Prostate gland (tissue), 2 donors: ENCODE measurements around the gene ANLN. TPM values are rescaled to one million over a fixed set of nuclear protein-coding genes. Genes with fewer than 3 reads are reported as not detected.

Source experiments
- DNase-seq: peaks from one replicate; pipeline ENCODE4 v3.0.0-alpha.2; 2019; ENCODE audit warnings: low spot score
- H3K27ac ChIP-seq, 2 donors: fragments of 200-600 bp; sonication (generic); 2 replicates each; pipeline ENCODE4 v1.5.1; 2017 to 2019
- H3K27me3 ChIP-seq: fragments of 200-600 bp; sonication (generic); replicated peaks from 2 replicates; pipeline ENCODE4 v1.5.1; 2019; ENCODE audit not compliant: insufficient read depth
- H3K36me3 ChIP-seq, 2 donors: fragments of 200-600 bp; sonication (generic); 1 replicate in 1 of 2; 2 replicates in 1 of 2; pipeline versions ENCODE4 v1.5.1 to v1.8.1; 2017 to 2019
- H3K4me1 ChIP-seq: fragments of 200-600 bp; sonication (generic); replicated peaks from 2 replicates; pipeline ENCODE4 v1.5.1; 2019
- H3K4me3 ChIP-seq, 2 donors: fragments of 200-600 bp; sonication (generic); 2 replicates each; pipeline ENCODE4 v1.5.1; 2017 to 2019
- H3K9me3 ChIP-seq: fragments of 200-600 bp; sonication (generic); 2 replicates; pipeline ENCODE4 v1.5.1; 2017
- CTCF ChIP-seq, 4 experiments: fragments of 200-600 bp in 2 of 4; fragments of 450-650 bp in 2 of 4; sonication (generic) in 2 of 4; IDR thresholded peaks; 1 replicate in 3 of 4; 2 replicates in 1 of 4; pipeline ENCODE4 v1.5.1; 2016 to 2019; ENCODE audit warnings: antibody characterized with exemption in 4 of 4, mild to moderate bottlenecking in 2 of 4, moderate library complexity in 2 of 4
- POLR2A ChIP-seq: fragments of 450-650 bp; IDR thresholded peaks from one replicate; pipeline ENCODE4 v1.6.1; 2016; ENCODE audit warnings: antibody characterized with exemption, mild to moderate bottlenecking
- POLR2AphosphoS5 ChIP-seq: sonication (generic); formaldehyde crosslinking; IDR thresholded peaks from one replicate; pipeline ENCODE4 v1.6.1; 2017; ENCODE audit warnings: antibody characterized with exemption
- WGBS: methylation state at CpG from one replicate; pipeline ENCODE4 v1.1.5; 2018; 5-methylcytosine and 5-hydroxymethylcytosine counted together
- intact Hi-C: fragments of 100-400 bp; cut with DNase I; formaldehyde crosslinking; loops from one replicate; pipeline ENCODE4 v1.14.2; 2022
- total RNA-seq, 2 donors: library from RNA; depleted of rRNA; stranded (reverse); fragments of >200 nt; gene quantifications; one replicate each; pipeline ENCODE4 v1.1.0, GENCODE V29; 2016

Gene ANLN
- total RNA-seq, 2 donors from 2014 or later, result 9.9 to 13.6 TPM

- Histone ChIP-seq H3K27ac (no peak overlapping the region), H3K27me3 (no peaks in the 10 kb centered on the region), H3K4me3 (no peak overlapping the region), H3K9me3 (no peaks in the 10 kb centered on the region), H3K36me3 (no peaks in the 10 kb centered on the region), H3K4me1 (no peaks in the 10 kb centered on the region)
- no peak for TF ChIP-seq CTCF (IDR thresholded peaks at IDR 0.05)
- TF ChIP-seq POLR2A, result no peak
- TF ChIP-seq POLR2AphosphoS5, result no peak
- intact Hi-C loops, result no loop called here
- no peak for DNase-seq
- 83% methylated on average over 2 of the region's 2 CpGs for WGBS
These were observed 66.9 kb downstream of the ANLN start for GRCh38 chr7:36456548-36456947.

DNA sequence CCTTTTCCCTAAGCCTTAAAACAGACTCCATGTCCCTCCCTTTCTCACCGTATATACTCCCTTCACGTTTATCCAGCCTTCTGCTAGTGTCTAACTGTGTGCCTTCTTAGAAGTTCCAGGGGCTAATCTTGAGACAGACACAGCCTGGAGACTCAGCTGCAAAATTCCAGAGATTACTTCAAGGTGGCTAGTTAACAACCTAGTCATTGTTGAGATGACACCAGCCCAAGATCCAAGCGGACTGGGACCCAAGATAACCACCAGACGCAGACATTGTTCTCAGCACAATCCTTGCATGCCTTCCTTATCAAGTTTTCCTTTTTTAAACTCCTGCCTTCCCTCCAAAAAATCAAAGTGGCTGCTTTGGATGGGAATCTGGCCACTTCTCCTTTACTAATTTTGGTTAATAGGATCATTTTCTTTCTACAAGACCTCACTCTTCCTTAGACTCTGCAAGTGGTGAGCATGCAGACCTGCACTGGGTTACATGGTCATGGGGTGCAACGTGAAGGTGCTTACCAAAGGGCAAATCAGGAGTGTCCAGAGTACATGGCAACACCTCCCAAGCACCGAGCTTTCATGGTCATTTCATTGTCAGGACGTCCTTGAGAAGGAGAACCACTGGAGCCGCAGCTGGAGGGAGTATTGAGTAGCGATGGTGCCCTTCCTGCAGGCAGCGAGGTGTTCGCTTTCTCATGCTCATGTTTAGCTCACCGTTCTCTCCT lies 69.7 kb downstream of the ANLN start:
- WGBS, result 81% methylated on average over 12 of the region's 12 CpGs
- H3K9me3 ChIP-seq, result no peaks in the 10 kb centered on the region
- TF ChIP-seq POLR2A (no peak), CTCF (IDR thresholded peaks at IDR 0.05) (no peak), POLR2AphosphoS5 (no peak)
- no peaks in the 10 kb centered on the region for H3K27me3 ChIP-seq
- no peak overlapping the region for H3K4me3 ChIP-seq
- H3K36me3 ChIP-seq, result no peaks in the 10 kb centered on the region
- no peak overlapping the region for H3K27ac ChIP-seq
- DNase-seq, result no peak
- intact Hi-C loops, result no loop called here
- no peaks in the 10 kb centered on the region for H3K4me1 ChIP-seq

DNA sequence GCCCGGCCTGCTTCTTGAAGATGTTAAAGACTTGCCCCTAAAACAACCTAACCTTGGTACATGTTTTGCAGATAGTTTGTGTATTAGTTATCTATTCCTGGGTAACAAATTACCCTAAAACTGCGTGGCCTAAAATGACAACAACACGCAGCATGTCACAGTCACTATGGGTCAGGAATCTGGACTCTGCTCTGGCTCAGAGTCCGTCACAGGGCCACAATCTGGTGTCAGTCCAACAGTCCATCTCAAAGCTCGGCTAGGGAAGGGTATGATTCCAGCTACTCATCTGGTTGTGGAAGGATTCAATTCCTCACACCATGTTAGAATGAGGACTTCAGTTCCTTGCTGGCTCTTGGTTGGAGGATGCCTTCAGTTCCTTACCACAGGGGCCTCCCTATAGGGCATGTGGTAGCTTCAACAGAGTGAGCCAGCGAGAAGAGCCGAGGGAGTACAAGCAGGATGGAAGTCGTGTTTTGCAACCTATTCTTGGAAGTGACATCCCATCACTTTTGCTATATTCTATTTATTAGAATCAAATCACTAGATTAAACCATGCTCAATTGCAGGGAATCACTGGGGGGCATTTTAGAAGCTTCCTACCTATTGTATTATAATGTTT lies 71.3 kb downstream of the ANLN start:
- 99% methylated on average over 8 of the region's 8 CpGs for WGBS
- no peaks in the 10 kb centered on the region for H3K36me3 ChIP-seq

GRCh38 chr7:36462551-36463137 lies 73.0 kb downstream of the ANLN start:
- 91% methylated on average over 6 of the region's 6 CpGs for WGBS
- TF ChIP-seq POLR2A (no peak), CTCF (IDR thresholded peaks at IDR 0.05) (no peak), POLR2AphosphoS5 (no peak)
- intact Hi-C loops, result no loop called here
- no peaks in the 10 kb centered on the region for H3K27me3 ChIP-seq
- H3K27ac ChIP-seq, result no peak overlapping the region
- no peaks in the 10 kb centered on the region for H3K9me3 ChIP-seq
- no peak overlapping the region for H3K4me3 ChIP-seq
- H3K36me3 ChIP-seq, result no peaks in the 10 kb centered on the region
- H3K4me1 ChIP-seq, result no peaks in the 10 kb centered on the region
- no peak for DNase-seq

More for the DNA sequence above, 71.3 kb downstream of the ANLN start:
- no peaks in the 10 kb centered on the region for H3K27me3 ChIP-seq
- no peaks in the 10 kb centered on the region for H3K9me3 ChIP-seq
- intact Hi-C loops, result no loop called here
- no peaks in the 10 kb centered on the region for H3K4me1 ChIP-seq
- H3K4me3 ChIP-seq, result no peak overlapping the region
- no peak for DNase-seq
- no peak overlapping the region for H3K27ac ChIP-seq
- TF ChIP-seq CTCF (IDR thresholded peaks at IDR 0.05) (no peak), POLR2A (no peak), POLR2AphosphoS5 (no peak)
